Endothelial cell of umbilical vein (primary cell): ENCODE measurements around the gene SLC16A6. TPM values are rescaled to one million over a fixed set of nuclear protein-coding genes. Genes with fewer than 3 reads are reported as not detected.

Experiments
- BruUV-seq: library from RNA; stranded (reverse); fragments of 400-500 nt; replicated peaks from 2 replicates; lab custom pipeline; 2021; lab: Mats Ljungman, UMichigan
- CTCF ChIA-PET: fragments of 300-600, 350-600 bp; sonication (Branson Sonifier 250); formaldehyde crosslinking; loops from one replicate; lab custom pipeline; 2021; ENCODE audit warnings: antibody characterized with exemption, inconsistent platforms; lab: Charles Lee
- POLR2A ChIA-PET: fragments of 300-600, 350-600 bp; sonication (Branson Sonifier 250); formaldehyde crosslinking; loops from one replicate; lab custom pipeline; 2021; ENCODE audit warnings: antibody characterized with exemption, inconsistent platforms; lab: Charles Lee
- DNase-seq: peaks from one replicate; pipeline ENCODE4 v3.0.0-alpha.2; 2011; ENCODE audit warnings: low read depth, low spot score
- FAIRE-seq: peaks from 2 replicates; lab custom pipeline; 2011; peaks lifted over from hg19 to GRCh38; lab: Jason Lieb, UNC
- H2AFZ ChIP-seq: 2 replicates; pipeline ENCODE4 v1.6.0; 2012; ENCODE audit warnings: low read depth, low read length, control low read depth, inconsistent platforms
- H3K27ac ChIP-seq: 2 replicates; pipeline ENCODE4 v1.5.1; 2011; ENCODE audit warnings: low read depth, mild to moderate bottlenecking, control low read depth, low read length, moderate library complexity; ENCODE audit not compliant: insufficient read depth
- H3K27me3 ChIP-seq, 2 experiments: 2 replicates each; pipeline versions ENCODE4 v1.6.0 to v1.6.1; 2011; ENCODE audit warnings: low read length in 2 of 2, mixed read lengths in 1 of 2; ENCODE audit not compliant: control insufficient read depth in 2 of 2, insufficient read depth in 2 of 2
- H3K36me3 ChIP-seq, 2 experiments: 2 replicates in 1 of 2; 3 replicates in 1 of 2; pipeline ENCODE4 v1.5.1; 2011; ENCODE audit warnings: low read length in 2 of 2, mild to moderate bottlenecking in 1 of 2, moderate library complexity in 1 of 2; ENCODE audit not compliant: control insufficient read depth in 2 of 2, insufficient read depth in 2 of 2; ENCODE audit errors: extremely low read depth in 1 of 2
- H3K4me1 ChIP-seq: 3 replicates; pipeline ENCODE4 v1.5.1; 2011; ENCODE audit warnings: mild to moderate bottlenecking, low read length; ENCODE audit not compliant: control insufficient read depth, insufficient read depth; ENCODE audit errors: extremely low read depth
- H3K4me2 ChIP-seq: 2 replicates; pipeline ENCODE4 v1.6.1; 2011; ENCODE audit warnings: low read length, control low read depth, mixed read lengths; ENCODE audit not compliant: insufficient read depth
- H3K4me3 ChIP-seq, 3 experiments: fragments of 200-600 bp in 1 of 3; sonication (generic), shearing (Covaris generic) in 1 of 3; replicated peaks in 1 of 3; 2 replicates each; pipeline ENCODE4 v1.5.1; 2011 to 2016; ENCODE audit warnings: control low read depth in 3 of 3, low read length in 3 of 3, mild to moderate bottlenecking in 2 of 3, inconsistent platforms in 1 of 3, low read depth in 1 of 3, moderate library complexity in 1 of 3; ENCODE audit not compliant: insufficient read depth in 1 of 3
- H3K79me2 ChIP-seq: 2 replicates; pipeline ENCODE4 v1.6.0; 2012; ENCODE audit warnings: low read length, inconsistent platforms; ENCODE audit not compliant: control insufficient read depth, insufficient read depth
- H3K9ac ChIP-seq: replicated peaks from 2 replicates; pipeline ENCODE3; 2011; ENCODE audit warnings: low read length, control low read depth; ENCODE audit not compliant: insufficient read depth; ENCODE audit errors: extremely low read depth
- H3K9me1 ChIP-seq: replicated peaks from 3 replicates; pipeline ENCODE4 v1.6.0; 2011; ENCODE audit warnings: mild to moderate bottlenecking, low read length; ENCODE audit not compliant: control insufficient read depth, insufficient read depth; ENCODE audit errors: extremely low read depth
- H3K9me3 ChIP-seq: replicated peaks from 2 replicates; pipeline ENCODE4 v1.5.1; 2012; ENCODE audit warnings: low read length, inconsistent platforms; ENCODE audit not compliant: control insufficient read depth, insufficient read depth
- H4K20me1 ChIP-seq: replicated peaks from 2 replicates; pipeline ENCODE3; 2011; ENCODE audit warnings: mild to moderate bottlenecking, low read length; ENCODE audit not compliant: control insufficient read depth, insufficient read depth; ENCODE audit errors: extremely low read depth
- CTCF ChIP-seq, 2 donors: IDR thresholded peaks; 1 replicate in 1 of 2; 2 replicates in 1 of 2; pipeline ENCODE4 v1.5.1; 2011; ENCODE audit warnings: low read length in 2 of 2, mild to moderate bottlenecking in 2 of 2, moderate library complexity in 2 of 2, control low read depth in 1 of 2, inconsistent platforms in 1 of 2, low read depth in 1 of 2; ENCODE audit not compliant: insufficient read depth in 1 of 2; ENCODE audit errors: extremely low read depth in 1 of 2
- EZH2 ChIP-seq: IDR thresholded peaks from 2 replicates; pipeline ENCODE4 v1.6.1; 2012; ENCODE audit warnings: borderline replicate concordance, low read depth, mild to moderate bottlenecking, moderate library complexity, low read length, inconsistent platforms; ENCODE audit not compliant: severe bottlenecking
- FOS ChIP-seq: IDR thresholded peaks from 2 replicates; pipeline ENCODE4 v1.6.1; 2011; ENCODE audit warnings: mild to moderate bottlenecking, low read length, moderate library complexity, borderline replicate concordance; ENCODE audit not compliant: insufficient read depth
- GATA2 ChIP-seq: IDR thresholded peaks from 2 replicates; pipeline ENCODE4 v1.7.0; 2011; ENCODE audit warnings: low read depth, mild to moderate bottlenecking, moderate library complexity, mixed read lengths, low read length; ENCODE audit not compliant: insufficient read length, insufficient read depth
- JUN ChIP-seq: IDR thresholded peaks from 2 replicates; pipeline ENCODE4 v1.6.1; 2011; ENCODE audit warnings: borderline replicate concordance, low read depth; ENCODE audit not compliant: insufficient read length, insufficient read depth
- MAX ChIP-seq: IDR thresholded peaks from 2 replicates; pipeline ENCODE4 v1.6.1; 2011; ENCODE audit not compliant: insufficient read depth, insufficient read length
- MYC ChIP-seq: IDR thresholded peaks from one replicate; pipeline ENCODE4 v1.6.1; 2011; ENCODE audit warnings: mild to moderate bottlenecking, low read depth, low read length
- POLR2A ChIP-seq: IDR thresholded peaks from 2 replicates; pipeline ENCODE4 v1.6.1; 2012; ENCODE audit warnings: low read depth, mild to moderate bottlenecking, control low read depth, low read length
- POLR2AphosphoS5 ChIP-seq: IDR thresholded peaks from 2 replicates; pipeline ENCODE4 v1.6.1; 2012; ENCODE audit warnings: low read depth, mild to moderate bottlenecking, control low read depth, low read length, moderate library complexity; ENCODE audit not compliant: insufficient read depth
- dilution Hi-C: fragments of 300-500 bp; cut with MboI; formaldehyde crosslinking; loops from one replicate; pipeline ENCODE4 v1.15.0; 2019; ENCODE audit warnings: low sequenced_read_pairs; ENCODE audit not compliant: extremely low pct_ligation_motif_present
- intact Hi-C: fragments of 100-400 bp; cut with micrococcal nuclease; formaldehyde crosslinking; loops from one replicate; pipeline ENCODE4 v1.10.0; 2022
- polyA plus RNA-seq, 4 experiments: library from polyadenylated mRNA; depleted of rRNA in 3 of 4; stranded (reverse) in 3 of 4; unstranded in 1 of 4; fragments of >200 nt; gene quantifications; 2 replicates each; pipeline versions ENCODE4 v1.2.1 to v1.2.3, GENCODE V29; 2011 to 2012; ENCODE audit warnings: missing spikeins in 1 of 4
- total RNA-seq: library from RNA; stranded (reverse); gene quantifications from 2 replicates; pipeline ENCODE4 v1.2.3, GENCODE V29; 2021

SLC16A6 gene
- total and polyA plus RNA-seq, 2 donors (not counting 3 experiments of a cell fraction or from before 2014, with no cell fraction given) = 0.65 to 0.91 TPM

- no peaks in the 10 kb centered on the region for H3K79me2 ChIP-seq
Measured at GRCh38 chr17:68296217-68297191, 5.6 kb upstream of the SLC16A6 start.

More at GRCh38 chr17:68296217-68297191, 5.6 kb upstream of the SLC16A6 start:
- Histone ChIP-seq H3K27ac (no peak overlapping the region), H3K9ac (no peak overlapping the region), H3K27me3 (no peaks in the 10 kb centered on the region), H3K9me3 (no peaks in the 10 kb centered on the region), H3K4me3 (no peak overlapping the region), H4K20me1 (no peaks in the 10 kb centered on the region), H3K9me1 (no peaks in the 10 kb centered on the region), H3K36me3 (no peaks in the 10 kb centered on the region), H3K4me2 (no peak overlapping the region), H2AFZ (no peak overlapping the region), H3K4me1 (peaks cover 13% of the 10 kb centered on the region)
- dilution Hi-C loops = no loop called here
- FAIRE-seq (no peak), DNase-seq (no peak)
- intact Hi-C loops = no loop called here
- POLR2A ChIA-PET = no interaction called here
- CTCF ChIA-PET = interaction anchor here (0.7 to 1.9 kb wide), 2 partner anchors 18 to 102 kb away, joined by 3 to 12 read pairs; no protein-coding TSS in a partner anchor
- no TSS peak for BruUV-seq
- TF ChIP-seq JUN (no peak), POLR2A (no peak), FOS (no peak), GATA2 (no peak), EZH2 (no peak), MYC (no peak), CTCF (IDR thresholded peaks at IDR 0.05; ENCODE audit: extremely low read depth in 1 of 2, insufficient read depth in 1 of 2, low read depth in 1 of 2, low read length in 2 of 2) (no peak), POLR2AphosphoS5 (no peak), MAX (no peak)
